AG10803 (cell line): Measurements from ENCODE around the gene ALDH1A3.

ENCODE experiments used
- DNase-seq: peaks from one replicate; pipeline ENCODE4 v3.0.0; 2010; ENCODE audit warnings: low read depth
- H3K4me3 ChIP-seq: 2 replicates; pipeline ENCODE4 v1.5.1; 2011; ENCODE audit warnings: mild to moderate bottlenecking, low read length, control low read depth
- CTCF ChIP-seq: conservative IDR thresholded peaks from 2 replicates; pipeline ENCODE4 v1.5.1; 2011; ENCODE audit warnings: mild to moderate bottlenecking, low read length, control low read depth, inconsistent platforms

The ALDH1A3 gene

GRCh38 chr15:100879464-100880138, at the start of gene ALDH1A3:
ALDH1A3 (plus strand) TSS chr15:100879831; CDS start chr15:100879908, 77 bp downstream.
- TF ChIP-seq CTCF: no peak
- H3K4me3 ChIP-seq: peak within 1 kb of the TSS; percentile 64
- DNase-seq: peak; percentile 61

GRCh38 chr15:100831467-100831866, 48.2 kb upstream of the ALDH1A3 start:
- no peak overlapping the region for H3K4me3 ChIP-seq
- TF ChIP-seq CTCF: no peak
- DNase-seq: no peak

GRCh38 chr15:100832149-100832942, 47.3 kb upstream of the ALDH1A3 start:
- H3K4me3 ChIP-seq: no peak overlapping the region
- DNase-seq: no peak
- no peak for TF ChIP-seq CTCF

- no peak overlapping the region for H3K4me3 ChIP-seq
- DNase-seq: no peak
- no peak for TF ChIP-seq CTCF
These were observed 45.9 kb upstream of the ALDH1A3 start for GRCh38 chr15:100833417-100834389.

- no peak for TF ChIP-seq CTCF
- no peak for DNase-seq
- H3K4me3 ChIP-seq: no peak overlapping the region
These were observed 44.9 kb upstream of the ALDH1A3 start for GRCh38 chr15:100834731-100835130.

GRCh38 chr15:100835636-100836035, 44.0 kb upstream of the ALDH1A3 start:
- DNase-seq: no peak
- no peak overlapping the region for H3K4me3 ChIP-seq
- TF ChIP-seq CTCF: no peak
